HG03135 (cell line): Measurements from ENCODE around the gene CDH20.

ENCODE experiments used
- ATAC-seq: cut with Tn5 transposase; IDR thresholded peaks from one replicate; pipeline ENCODE4 v1.9.1; 2021; ENCODE audit warnings: mild to moderate bottlenecking, moderate library complexity; ENCODE audit not compliant: unreplicated experiment

The CDH20 gene

GRCh38 chr18:61528961-61529360 is 195.7 kb downstream of the CDH20 start:
- no peak for ATAC-seq

DNA sequence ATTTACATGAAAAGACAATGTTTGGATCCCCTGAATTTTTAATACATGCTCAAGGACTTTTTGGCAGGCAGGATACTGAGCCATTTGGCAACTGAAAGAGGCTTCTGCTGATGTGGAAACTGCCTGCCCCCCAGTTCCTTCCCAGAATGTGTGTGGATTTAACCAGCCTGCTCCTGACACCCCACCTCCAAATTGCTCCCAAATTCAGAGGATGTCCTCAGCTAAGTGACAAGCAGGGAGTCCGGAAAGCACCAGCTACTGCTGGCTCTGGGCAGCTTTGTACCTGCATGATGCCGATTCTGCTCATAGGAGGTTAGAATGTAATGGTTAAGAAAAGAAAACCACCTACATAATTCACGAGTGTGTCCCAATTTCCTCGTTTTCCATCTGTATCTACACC is 197.5 kb downstream of the CDH20 start:
- no peak for ATAC-seq

DNA sequence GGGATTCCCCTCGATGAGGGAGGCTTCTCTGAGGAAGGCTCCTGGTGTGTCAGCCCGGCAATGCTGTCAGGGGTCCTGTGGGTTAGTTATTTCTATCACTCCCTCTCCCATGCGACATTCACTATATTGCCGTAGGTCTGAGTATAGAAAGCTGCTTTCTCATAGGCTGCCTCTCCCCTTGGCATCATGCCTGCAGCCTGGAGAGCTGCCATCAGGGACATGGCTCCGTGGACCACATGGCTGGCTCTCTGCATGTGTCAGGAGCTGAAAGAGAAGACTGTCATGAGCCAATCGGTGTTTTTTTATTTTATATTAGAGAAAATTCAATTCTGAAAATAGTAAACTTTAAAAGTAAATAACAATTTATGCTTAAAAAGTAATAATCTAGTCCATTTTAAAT is 198.0 kb downstream of the CDH20 start:
- no peak for ATAC-seq

GRCh38 chr18:61531891-61532290 is 198.7 kb downstream of the CDH20 start:
- ATAC-seq = no peak

DNA sequence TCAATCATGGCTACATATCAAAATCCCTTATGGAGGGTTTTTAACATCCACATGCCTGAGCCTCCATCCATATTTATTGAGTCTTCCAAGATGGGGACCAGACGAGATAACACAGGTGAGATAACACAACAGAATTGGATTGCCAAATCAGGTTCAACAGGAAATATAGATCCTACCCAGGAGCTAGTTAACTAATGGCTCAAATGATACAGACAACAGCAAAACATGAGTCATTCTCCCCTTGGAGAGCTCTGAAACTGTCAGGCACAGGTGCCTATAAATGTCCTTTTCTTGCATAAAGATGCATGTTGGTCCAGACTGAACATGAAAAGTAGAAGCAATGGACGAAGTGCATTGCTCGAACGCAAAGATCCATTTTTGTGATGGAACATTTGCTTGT is 202.2 kb downstream of the CDH20 start:
- ATAC-seq = no peak

DNA sequence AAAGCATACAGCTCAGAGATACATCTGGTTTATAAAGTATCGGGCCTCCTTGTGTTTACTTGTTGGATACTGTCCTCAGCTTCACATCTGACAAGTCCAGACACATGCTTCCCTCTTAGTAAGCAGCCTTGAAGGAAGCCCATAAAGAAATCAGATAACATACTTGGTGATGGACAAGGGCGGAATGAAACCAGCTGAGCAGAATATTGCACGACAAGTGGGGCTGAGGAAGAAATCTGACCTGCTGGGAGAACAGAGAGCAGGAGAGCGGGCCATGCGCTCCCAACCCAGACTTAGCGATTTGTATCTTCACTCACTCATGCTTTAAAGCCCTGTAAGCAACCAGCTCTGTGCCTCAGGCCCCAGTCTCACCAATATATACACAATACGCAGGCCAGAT is 208.4 kb downstream of the CDH20 start:
- ATAC-seq = no peak

GRCh38 chr18:61542596-61542995 is 209.4 kb downstream of the CDH20 start:
- ATAC-seq = no peak

GRCh38 chr18:61543518-61543917 is 210.3 kb downstream of the CDH20 start:
- no peak for ATAC-seq

DNA sequence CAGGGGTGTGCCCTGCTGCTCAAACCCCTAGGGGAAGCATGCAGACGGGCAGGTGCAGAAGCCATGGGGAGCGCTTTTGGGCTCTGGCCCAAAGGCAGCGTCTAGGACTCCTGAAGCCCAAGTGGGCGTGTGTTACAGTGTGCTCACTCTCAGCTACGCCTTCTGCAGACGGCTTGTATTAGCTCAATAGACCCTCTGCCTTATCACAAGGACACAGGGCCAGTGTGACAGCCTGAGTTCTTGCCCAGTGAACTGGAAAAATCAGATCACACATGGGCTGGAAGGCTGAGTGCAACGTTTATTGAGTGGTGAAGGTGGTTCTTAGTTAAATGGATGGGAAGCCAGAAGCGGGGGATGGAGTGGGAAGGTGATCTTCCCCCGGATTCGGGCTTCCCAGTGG is 210.9 kb downstream of the CDH20 start:
- ATAC-seq = no peak

- ATAC-seq = no peak
These were observed 212.3 kb downstream of the CDH20 start for GRCh38 chr18:61545281-61546245.

- ATAC-seq = no peak
These were observed 213.4 kb downstream of the CDH20 start for GRCh38 chr18:61546590-61546989.

GRCh38 chr18:61549416-61549815 is 216.2 kb downstream of the CDH20 start:
- ATAC-seq = no peak

DNA sequence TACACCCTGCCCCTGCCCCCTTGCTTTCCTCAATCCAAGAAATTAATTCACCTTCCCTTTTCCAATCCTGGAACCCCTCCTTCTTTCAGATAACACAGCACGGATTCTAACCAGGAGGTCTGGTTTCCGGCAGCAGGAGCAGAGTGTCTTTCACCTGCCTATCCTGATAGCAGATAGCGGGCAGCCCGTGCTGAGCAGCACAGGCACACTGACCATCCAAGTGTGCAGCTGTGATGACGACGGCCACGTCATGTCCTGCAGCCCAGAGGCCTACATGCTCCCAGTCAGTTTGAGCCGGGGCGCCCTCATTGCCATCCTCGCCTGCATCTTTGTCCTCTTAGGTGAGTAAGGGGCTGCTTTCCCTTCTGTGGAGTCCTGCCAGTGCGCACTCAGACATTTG is 216.7 kb downstream of the CDH20 start:
- ATAC-seq = no peak

DNA sequence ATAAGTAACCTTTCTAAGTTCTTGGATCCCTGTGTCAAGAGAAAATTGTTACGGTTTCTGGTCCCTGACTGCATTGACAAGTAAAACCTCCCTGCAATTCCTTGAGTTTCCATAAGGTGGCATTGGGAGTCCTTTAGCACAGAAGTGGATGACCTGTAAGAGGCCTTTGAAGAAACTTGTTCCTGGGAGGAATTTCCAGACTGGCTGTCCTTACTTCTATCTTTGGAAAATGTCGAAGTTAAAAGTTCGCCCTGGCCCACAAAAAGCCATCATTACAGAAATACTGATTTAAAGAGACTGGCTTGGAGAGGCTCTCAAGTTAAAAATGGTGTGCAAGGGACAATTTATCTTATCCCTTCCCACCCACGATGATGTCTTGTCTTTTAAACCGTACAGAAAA is 218.4 kb downstream of the CDH20 start:
- ATAC-seq = peak; percentile 73

DNA sequence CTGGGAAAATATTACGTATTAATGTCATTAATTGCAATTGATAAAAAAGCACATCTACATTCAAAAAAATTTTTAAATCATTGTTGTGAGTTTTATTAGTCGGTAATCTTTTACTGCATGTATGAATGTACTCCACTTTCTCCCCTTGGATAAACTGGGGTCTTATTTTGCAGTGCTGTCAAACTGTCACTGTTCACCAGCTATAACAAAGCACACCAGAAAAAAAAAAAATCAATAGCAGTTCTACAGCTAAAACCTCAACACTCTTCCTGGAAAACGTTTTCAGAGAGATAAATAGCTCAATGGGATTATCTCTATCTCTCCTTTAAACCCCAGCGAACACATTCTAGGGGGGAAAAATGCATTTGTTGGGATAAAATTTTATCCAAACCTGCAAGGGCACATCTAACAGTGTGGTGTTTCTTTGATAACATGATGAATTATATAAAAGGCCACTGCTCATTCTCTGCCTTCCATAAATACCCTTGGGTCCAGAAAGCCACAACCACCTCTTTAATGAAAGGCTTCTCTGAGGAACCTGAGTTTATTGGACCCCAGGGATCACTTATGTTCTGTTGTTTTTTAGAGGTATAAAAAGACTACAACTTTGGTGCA is 219.9 kb downstream of the CDH20 start:
- ATAC-seq = no peak

- no peak for ATAC-seq
These were observed 221.0 kb downstream of the CDH20 start for GRCh38 chr18:61554117-61554776.

DNA sequence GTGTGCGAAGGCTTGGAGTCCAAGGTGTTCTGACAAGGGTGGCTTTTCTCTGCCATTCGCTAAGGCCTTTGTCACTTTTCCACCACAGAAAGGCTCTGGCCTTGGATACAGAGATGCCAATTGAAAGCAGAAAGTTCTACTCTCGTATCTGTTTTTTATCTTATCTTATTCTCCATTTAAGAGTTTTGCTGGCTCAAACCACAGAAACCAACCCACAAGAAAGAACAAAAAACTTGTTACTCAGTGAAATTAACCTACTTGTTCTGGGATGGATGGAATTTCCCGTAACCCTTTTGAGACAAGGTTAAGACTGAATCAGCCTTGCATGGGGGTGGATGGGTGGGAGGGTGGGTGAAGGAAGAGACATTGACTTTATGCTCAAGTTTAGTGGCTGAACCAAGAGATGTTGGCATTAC is 221.7 kb downstream of the CDH20 start:
- ATAC-seq = no peak

- ATAC-seq = no peak
These were observed 223.1 kb downstream of the CDH20 start for GRCh38 chr18:61556316-61556715.

- ATAC-seq = no peak
These were observed 223.6 kb downstream of the CDH20 start for GRCh38 chr18:61556862-61557261.

DNA sequence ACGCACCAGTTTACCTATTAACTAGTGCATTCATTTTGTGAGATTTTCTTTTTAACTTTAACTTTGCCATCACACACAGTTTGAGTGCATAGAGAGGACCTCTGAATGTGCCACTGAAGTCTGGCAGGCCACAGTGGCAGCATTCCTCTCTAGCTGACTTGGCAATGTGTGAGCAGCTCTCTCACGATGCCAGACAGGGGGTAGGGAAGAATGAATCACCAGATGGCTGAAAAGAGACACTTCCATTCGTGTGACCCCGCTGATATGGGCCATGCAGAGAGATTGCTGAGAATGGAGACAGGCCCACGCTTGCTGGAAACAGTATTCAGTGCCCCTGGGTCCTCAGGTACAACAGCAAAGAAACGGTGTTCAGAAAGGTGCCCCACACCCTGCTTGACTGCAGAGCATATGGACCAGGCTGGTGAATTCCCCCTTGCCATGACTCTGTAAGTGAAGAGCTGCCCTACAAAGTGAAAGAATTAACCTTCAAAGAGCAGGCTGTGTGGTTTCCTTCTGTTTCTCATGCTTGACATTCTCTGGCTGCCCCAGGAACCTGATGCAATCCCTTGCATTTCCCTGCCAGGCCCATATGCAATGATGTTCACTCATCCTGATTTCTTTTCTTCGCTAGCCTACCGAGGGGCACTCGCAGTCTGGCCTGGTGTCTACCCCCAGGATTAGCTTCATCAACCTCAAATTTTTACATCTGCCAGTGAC is 236.1 kb downstream of the CDH20 start:
- ATAC-seq = no peak

DNA sequence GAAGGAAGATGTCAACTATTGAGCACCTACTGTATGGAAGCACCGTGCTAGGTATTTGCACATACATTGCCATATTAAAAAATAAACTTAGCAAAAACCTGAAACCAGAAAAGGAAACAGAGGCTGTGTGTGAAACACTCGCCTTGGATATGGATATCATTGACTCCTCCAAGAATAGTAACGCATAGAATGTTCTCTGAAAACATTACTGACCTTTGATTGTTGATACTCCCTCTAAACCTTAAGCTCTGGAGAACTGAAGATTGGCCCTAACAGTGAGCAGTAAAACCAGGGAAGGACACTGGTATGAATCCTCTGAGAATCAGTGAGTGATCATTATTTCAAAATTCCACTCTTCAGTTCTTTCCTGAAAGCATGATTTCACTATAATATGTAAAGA is 236.8 kb downstream of the CDH20 start:
- no peak for ATAC-seq
